IMR-90 (cell line): ENCODE data around the gene HEYL.

Experiments
- RAD21 ChIP-seq: IDR thresholded peaks from 2 replicates; pipeline ENCODE4 v1.6.1; 2012; ENCODE audit warnings: low read length, improper control_type of control experiment
- SMC3 ChIP-seq: fragments of 150-350 bp; IDR thresholded peaks from 2 replicates; pipeline ENCODE4 v1.6.1; 2016; ENCODE audit warnings: low read depth, mild to moderate bottlenecking, antibody characterized with exemption, low read length, moderate library complexity
- TF ChIP-seq, protein P1 (sequence below): conservative IDR thresholded peaks from 2 replicates; pipeline ENCODE4 v1.5.1; 2012; ENCODE audit warnings: mild to moderate bottlenecking, low read depth, low read length, improper control_type of control experiment

- no peak for TF ChIP-seq SMC3
- TF ChIP-seq, protein P1, sequence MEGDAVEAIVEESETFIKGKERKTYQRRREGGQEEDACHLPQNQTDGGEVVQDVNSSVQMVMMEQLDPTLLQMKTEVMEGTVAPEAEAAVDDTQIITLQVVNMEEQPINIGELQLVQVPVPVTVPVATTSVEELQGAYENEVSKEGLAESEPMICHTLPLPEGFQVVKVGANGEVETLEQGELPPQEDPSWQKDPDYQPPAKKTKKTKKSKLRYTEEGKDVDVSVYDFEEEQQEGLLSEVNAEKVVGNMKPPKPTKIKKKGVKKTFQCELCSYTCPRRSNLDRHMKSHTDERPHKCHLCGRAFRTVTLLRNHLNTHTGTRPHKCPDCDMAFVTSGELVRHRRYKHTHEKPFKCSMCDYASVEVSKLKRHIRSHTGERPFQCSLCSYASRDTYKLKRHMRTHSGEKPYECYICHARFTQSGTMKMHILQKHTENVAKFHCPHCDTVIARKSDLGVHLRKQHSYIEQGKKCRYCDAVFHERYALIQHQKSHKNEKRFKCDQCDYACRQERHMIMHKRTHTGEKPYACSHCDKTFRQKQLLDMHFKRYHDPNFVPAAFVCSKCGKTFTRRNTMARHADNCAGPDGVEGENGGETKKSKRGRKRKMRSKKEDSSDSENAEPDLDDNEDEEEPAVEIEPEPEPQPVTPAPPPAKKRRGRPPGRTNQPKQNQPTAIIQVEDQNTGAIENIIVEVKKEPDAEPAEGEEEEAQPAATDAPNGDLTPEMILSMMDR, result no peak
- TF ChIP-seq RAD21, result no peak
Observed at GRCh38 chr1:39648496-39648895, 9.1 kb upstream of the HEYL start.
